Measurements from ENCODE around the gene STK39.
"Not testable (repeated sequence)": the region's sequence is repeated elsewhere in the genome, so short reads cannot be mapped to it uniquely, and the experiment has no call there.

STK39 gene

GRCh38 chr2:168134485-168134884 lies 112.9 kb downstream of the STK39 start:
- DNase-seq = no peak

GRCh38 chr2:168132389-168132788 lies 115.0 kb downstream of the STK39 start:
- no peak for DNase-seq

GRCh38 chr2:168130346-168130745 lies 117.0 kb downstream of the STK39 start:
- no peak for DNase-seq

DNA sequence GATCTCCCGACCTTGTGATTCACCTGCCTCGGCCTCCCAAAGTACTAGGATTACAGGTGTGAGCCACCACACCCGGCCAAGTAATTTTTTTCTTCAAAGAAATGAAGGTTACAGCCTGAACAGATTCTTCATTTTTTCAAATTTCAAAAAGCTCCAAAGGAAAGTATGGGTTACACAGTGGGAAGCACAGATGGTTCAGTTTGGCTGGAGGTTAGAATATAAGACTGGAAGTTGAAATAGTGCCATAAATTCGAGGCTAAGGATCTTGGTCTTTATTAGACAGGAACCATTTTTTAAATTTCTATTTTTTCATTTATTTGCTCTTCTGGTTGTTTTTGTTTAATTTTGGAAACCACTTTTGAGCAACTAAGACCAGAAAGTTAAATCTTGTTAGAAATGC lies 120.0 kb downstream of the STK39 start:
- no peak for DNase-seq

DNA sequence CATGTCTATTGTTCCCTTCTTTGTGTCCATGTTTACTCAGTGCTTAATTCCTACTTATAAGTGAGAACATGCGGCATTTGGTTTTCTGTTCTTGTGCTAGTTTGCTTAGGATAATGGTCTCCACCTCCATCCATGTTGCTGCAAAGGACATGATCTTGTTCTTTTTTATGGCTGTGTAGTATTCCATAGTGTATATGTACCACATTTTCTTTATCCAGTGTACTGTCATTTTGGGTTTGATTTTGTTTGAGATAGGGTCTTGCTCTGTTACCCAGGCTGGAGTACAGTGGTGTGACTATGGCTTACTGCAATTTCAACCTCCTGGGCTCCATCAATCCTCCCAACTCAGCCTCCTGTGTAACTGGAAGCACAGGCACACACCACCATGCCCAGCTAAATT lies 125.2 kb downstream of the STK39 start:
- DNase-seq = not testable (repeated sequence)

GRCh38 chr2:168120730-168121129 lies 126.7 kb downstream of the STK39 start:
- DNase-seq = no peak

GRCh38 chr2:168120310-168120709 lies 127.1 kb downstream of the STK39 start:
- no peak for DNase-seq

DNA sequence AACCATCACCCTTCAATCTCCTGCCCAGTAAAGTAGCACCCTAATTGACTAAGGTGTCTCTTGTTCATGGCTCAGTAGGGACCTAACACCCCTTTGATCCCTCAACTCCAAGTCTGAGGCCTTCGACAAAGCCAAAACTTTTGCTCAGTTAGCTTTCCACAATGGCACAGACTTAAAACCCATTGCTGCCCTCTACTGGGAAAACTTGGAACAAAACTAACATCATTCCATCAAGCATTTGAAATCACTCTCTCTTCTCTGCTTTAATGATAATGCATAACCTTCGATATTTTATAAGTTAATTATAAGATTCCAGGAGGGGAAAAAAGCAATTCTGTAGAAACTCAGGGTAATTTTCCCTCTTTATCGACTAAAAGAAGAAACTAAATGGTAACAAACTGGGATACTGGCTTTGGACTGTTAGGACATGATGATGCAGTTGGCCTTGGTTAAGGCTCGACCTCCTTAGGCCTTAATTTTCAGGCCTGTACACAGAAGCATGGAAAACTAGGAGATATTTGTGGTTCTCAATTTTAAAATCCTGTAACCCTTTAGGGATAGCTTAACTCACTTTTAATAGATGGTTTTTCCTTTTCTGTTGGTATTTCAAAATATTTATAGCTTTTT lies 127.8 kb downstream of the STK39 start:
- DNase-seq = no peak

DNA sequence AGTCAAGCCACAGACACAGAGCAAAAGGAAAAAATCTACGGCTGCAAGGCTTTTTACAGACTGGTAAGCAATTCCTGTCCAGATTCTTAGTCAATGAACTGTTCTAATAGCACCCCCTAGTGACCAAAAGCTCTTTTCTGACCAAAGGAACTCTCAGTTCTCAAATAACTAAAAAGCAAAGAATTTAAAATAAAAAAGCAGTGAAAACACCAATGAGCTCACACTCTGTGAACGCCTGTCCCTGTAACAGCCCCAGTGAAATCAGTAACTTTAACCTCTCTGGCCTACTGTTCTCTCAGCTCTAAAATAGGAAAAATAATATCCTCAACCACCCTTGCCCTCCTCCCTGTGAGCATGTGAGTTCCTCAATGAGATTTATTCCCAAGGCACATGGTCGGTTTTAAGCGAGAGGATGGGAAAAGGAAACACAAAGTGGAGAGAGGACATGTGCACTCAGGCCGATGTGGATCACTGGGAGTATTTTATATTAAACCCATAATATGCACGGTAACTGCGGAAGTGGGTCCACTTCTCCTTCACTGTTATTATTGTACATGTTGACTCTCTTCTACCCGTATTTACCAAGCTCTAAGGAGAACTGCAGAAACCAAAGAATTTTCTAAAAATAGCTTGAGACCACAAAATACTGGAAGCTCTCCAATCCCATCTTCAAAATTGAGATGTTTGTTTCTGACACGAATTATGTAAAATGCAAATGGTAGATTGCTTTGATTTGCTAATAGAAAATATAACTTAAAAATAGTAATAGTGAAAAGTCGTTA lies 128.5 kb downstream of the STK39 start:
- DNase-seq = no peak

DNA sequence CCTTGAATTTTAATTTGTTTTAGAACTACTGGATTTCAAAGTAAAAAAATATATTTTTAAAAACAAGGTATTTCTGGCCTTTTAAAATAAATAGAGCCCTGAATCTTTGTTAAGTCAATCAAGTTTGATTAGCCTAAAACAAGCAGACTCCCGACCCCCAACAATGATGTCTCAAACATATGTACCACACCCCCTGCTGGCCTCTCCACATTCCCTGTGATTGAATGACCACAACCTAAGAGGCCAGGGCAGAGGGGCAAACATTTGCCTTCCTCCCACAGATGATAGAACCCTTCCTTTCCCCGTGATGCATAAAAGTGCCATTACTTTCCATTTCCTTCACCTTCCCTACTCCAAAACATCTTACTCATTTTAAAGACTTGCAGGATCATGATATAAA lies 130.9 kb downstream of the STK39 start:
- DNase-seq = no peak

DNA sequence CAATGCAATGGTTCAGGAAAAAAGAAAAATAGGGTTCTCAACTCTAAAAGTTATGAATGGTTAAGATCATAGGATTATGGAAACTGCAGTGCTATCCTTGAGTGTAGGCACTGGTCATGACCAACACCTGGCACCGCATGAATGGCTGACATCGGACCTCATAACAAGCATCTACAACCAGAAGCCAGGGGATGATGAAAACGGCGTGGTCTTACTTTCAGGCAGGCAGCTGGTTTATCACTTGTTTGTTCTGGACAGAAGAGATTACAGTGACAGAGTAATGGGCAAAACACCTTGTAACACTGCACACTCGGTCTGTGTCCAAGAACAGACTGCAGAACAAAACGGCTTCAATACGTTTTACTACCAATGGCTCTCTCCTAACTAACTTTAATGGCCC lies 132.8 kb downstream of the STK39 start:
- no peak for DNase-seq

DNA sequence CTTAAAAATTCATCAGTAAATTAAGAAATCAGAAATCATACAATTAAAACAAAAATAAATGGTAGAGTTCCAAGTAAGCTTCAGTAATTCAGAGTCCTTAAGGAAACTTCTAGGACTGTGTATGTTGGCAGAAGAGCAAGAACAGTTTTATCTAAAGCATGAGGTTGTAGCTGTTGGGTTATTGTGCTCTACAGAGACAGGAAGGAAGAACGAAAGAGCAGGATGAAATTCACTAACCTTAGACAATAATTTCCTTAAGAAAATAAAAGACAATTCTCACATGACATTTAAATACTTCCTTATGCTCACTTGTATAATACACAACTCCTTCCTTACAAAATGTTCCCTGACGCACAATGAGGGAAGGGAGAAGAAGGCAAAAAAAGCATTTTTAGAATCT lies 133.4 kb downstream of the STK39 start:
- no peak for DNase-seq

DNA sequence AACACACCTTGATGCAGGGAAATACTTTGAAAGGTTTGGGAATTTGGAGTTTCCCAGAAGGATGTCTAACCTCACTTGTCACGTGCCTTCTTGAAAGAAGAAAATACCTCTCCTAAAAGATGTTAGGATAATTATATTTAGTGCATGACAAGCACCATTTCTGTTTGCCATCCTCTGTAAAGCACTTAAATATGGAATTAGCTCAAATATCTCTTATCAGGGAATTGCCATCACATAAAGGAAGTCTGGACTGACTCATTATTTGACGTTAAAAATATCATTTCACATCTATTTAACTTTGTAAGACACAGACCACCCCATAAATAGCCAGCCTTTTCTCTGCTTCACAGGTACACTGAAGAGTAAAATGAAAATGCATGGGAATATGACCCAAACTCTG lies 140.1 kb downstream of the STK39 start:
- DNase-seq = no peak

DNA sequence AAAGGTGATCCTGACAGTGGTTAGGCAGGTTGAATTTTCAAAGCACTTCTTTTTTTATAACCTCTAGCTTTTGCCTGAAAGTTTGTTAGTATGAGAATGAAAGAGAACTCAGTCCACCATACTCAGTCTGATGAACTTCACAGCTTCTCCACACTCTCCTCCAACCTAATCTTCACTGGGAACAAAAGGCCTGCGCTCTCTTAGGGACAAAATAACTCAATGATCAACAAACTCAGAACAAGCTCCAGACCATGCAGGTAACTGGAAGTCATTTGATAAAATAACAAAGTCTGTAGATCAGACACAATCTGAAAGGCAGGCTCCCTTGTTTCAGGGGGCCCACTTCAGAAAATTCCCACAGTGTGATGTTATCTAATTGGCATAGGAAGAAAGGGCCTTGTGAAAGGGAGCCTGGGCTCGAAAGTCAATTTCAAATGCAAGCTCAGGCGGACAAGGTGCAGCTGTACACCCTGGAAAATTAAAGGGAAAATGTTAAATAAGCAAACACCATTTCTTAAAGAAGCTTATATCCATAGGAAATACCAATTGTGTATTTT lies 142.2 kb downstream of the STK39 start:
- no peak for DNase-seq

DNA sequence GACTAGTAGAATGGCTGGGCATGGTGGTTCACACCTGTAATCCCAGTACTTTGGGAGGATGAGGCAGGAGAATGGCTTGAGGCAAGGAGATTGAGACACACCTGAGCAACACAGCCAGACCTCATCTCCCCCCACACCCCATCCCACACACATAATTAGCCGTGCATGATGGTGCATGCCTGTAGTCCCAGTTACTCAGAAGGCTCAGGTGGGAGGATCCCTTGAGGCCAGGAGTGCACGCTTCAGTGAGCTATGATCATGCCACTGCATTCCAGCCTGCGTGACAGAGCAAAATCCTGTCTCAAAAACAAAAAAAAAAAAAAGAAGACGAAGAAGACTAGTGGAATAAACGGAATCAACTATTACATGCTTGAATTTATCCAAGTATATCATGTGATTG lies 150.0 kb downstream of the STK39 start:
- no peak for DNase-seq

GRCh38 chr2:168096158-168096557 lies 151.2 kb downstream of the STK39 start:
- no peak for DNase-seq

DNA sequence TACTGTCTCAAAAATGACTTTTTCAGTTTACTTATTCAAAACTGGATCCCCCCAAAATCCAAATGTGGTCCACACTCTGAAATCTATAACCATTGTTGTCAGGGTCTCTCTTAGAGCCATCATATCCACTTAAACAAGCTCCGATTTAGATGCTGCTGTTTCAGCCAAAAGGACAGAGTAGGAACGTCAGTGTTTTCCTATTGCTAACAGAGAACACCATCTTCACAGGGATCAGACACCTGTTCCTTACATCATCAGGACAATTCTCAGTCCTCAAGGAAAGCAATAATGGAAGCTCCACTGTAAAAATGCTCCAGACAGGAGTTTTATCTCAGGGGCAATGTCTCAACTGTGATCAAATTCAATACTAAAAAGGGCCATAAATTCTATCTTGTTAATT lies 155.4 kb downstream of the STK39 start:
- no peak for DNase-seq

DNA sequence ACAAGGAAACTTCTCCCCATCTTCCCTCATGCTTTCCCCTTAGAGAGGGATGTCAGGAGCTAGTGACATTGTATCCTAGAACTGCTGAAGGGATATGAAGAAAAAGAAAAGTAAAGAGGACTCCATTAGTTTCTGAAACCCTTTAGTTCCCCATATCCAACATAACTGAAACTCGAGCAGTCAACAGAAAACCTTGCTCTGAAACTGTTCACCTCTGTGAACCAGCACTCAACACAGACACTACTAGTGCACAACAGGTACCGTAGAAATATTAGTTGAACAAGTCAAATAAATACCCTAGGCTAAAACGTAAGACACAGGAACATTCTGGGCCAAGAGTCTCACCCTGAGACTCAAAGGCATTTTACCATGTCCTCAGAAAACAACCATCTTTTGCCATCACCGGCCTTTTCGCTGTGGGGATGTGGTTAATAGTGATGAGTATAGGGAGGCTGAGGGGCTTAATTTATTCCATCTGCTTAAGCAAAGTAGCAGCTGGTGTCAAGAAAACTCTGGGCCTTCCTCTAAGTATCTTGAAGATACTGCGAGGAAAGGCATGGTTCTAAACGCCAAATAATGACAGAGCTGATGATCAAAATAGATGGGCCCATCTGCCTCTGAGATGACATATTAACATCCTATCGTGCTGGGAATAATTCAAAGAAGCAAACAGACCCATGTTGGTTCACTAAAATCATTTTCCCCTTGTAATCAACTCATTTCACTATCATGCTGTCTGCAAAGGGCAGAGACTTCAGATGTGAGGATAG lies 156.8 kb downstream of the STK39 start:
- DNase-seq = no peak

DNA sequence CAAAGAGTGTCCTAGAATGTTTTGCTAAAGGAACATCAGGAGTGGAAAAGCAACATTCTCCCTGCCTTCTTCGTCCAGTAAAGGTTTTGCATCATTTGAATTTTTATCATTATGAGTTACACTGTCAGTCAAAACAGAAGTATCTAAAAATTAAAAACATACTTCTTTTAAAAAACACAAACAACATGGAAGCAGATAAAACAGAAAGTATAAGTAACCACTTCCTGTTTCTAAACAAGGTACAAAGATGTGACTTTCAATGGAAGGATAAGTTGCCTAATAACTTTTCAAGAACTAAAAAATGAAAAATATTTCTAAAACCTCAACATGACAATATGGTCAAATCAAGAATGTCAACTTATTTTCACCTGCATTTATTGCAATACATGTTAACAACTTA lies 158.2 kb downstream of the STK39 start:
- no peak for DNase-seq

GRCh38 chr2:168087401-168087800 lies 160.0 kb downstream of the STK39 start:
- no peak for DNase-seq

GRCh38 chr2:168086851-168087250 lies 160.5 kb downstream of the STK39 start:
- no peak for DNase-seq

GRCh38 chr2:168085801-168086361 lies 161.5 kb downstream of the STK39 start:
- no peak for DNase-seq

GRCh38 chr2:168084288-168084687 lies 163.1 kb downstream of the STK39 start:
- no peak for DNase-seq

Measured in cortex of kidney (tissue), 1 donor.